Endodermal cell (in vitro differentiated cells): ENCODE results near the gene OLFM4. TPM values are rescaled to one million over a fixed set of nuclear protein-coding genes. Genes with fewer than 3 reads are reported as not detected.

Experiments
- DNase-seq: peaks from one replicate; pipeline ENCODE4 v3.0.0-alpha.2; 2017
- H3K27ac ChIP-seq: 2 replicates; pipeline ENCODE4 v1.5.1; 2013; ENCODE audit warnings: mild to moderate bottlenecking, low read depth, low read length, moderate library complexity
- H3K27me3 ChIP-seq: 2 replicates; pipeline ENCODE4 v1.6.1; 2013; ENCODE audit warnings: mild to moderate bottlenecking, low read length, moderate library complexity; ENCODE audit not compliant: insufficient read depth, control insufficient read depth, poor library complexity, severe bottlenecking
- H3K36me3 ChIP-seq: 2 replicates; pipeline ENCODE4 v1.7.0; 2013; ENCODE audit warnings: mild to moderate bottlenecking, low read length, moderate library complexity; ENCODE audit not compliant: control insufficient read depth, insufficient read depth
- H3K4me1 ChIP-seq: one replicate; pipeline ENCODE4 v1.7.0; 2013; ENCODE audit warnings: low read length; ENCODE audit not compliant: control insufficient read depth, insufficient read depth
- H3K4me3 ChIP-seq: 2 replicates; pipeline ENCODE4 v1.5.1; 2013; ENCODE audit warnings: mild to moderate bottlenecking, low read length, moderate library complexity
- H3K9ac ChIP-seq: 2 replicates; pipeline ENCODE4 v1.6.1; 2013; ENCODE audit warnings: mild to moderate bottlenecking, low read length, moderate library complexity; ENCODE audit not compliant: poor library complexity, severe bottlenecking; ENCODE audit errors: extremely low read depth
- H3K9me3 ChIP-seq: 2 replicates; pipeline ENCODE4 v1.6.1; 2013; ENCODE audit warnings: mild to moderate bottlenecking, low read length, moderate library complexity; ENCODE audit not compliant: control insufficient read depth
- H3K27ac Mint-ChIP-seq: 2 replicates; pipeline ENCODE4 v1.8.0; 2020; ENCODE audit warnings: mixed read lengths
- H3K27me3 Mint-ChIP-seq: 2 replicates; pipeline ENCODE4 v1.8.0; 2021; ENCODE audit warnings: mild to moderate bottlenecking, mixed read lengths; ENCODE audit not compliant: insufficient read depth
- H3K36me3 Mint-ChIP-seq: 2 replicates; pipeline ENCODE4 v1.8.0; 2020; ENCODE audit warnings: low read depth, mixed read lengths
- H3K4me1 Mint-ChIP-seq: 2 replicates; pipeline ENCODE4 v1.8.0; 2020; ENCODE audit warnings: mixed read lengths
- H3K4me3 Mint-ChIP-seq: 2 replicates; pipeline ENCODE4 v1.8.0; 2020; ENCODE audit warnings: mild to moderate bottlenecking, moderate library complexity, mixed read lengths
- H3K9me3 Mint-ChIP-seq: 2 replicates; pipeline ENCODE4 v1.8.0; 2020; ENCODE audit warnings: mild to moderate bottlenecking, mixed read lengths
- WGBS, 2 experiments: methylation state at CpG; one replicate each; pipeline versions ENCODE4 v1.1.5 to v1.1.7; 2013; ENCODE audit warnings: missing lambda C conversion rate in 2 of 2, mixed read lengths in 1 of 2; ENCODE audit not compliant: insufficient coverage in 1 of 2, insufficient read length in 1 of 2; 5-methylcytosine and 5-hydroxymethylcytosine counted together
- total RNA-seq, 2 donors: library from RNA; stranded (reverse); fragmentation: NEBNext Ultra II Directional in 1 of 2; extraction: Animal tissue kit (Norgen Biotek cat#: 25700) in 1 of 2; gene quantifications; 2 replicates in 1 of 2; 3 replicates in 1 of 2; pipeline ENCODE4 v1.2.1, GENCODE V29; 2021
- TF ChIP-seq, protein P1 (sequence below): fragments of 200-600 bp; sonication (generic); conservative IDR thresholded peaks from 2 replicates; pipeline ENCODE4 v1.5.0; 2021; ENCODE audit warnings: antibody characterized with exemption, mild to moderate bottlenecking

Gene OLFM4
- total RNA-seq, 2 donors from 2014 or later: not detected

DNA sequence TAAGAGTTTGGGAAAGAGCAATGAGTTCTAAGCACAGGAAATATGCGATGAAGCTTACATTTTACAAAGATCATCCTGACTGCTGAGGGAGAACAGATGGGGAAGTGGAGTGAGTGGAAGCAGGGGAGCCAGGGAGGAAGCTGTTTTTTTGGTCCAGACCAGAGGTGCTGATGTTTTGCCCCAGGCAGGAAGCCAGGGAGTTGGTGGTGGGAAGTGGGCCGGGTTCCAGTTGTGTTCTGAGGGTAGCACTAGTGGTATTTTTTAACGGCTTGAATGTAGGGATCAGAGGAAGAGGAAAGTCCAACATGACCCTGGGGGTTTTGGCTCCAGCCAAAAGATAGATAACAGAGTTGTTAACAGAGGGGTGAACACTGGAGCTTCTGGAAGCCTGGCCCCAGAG lies 20.7 kb upstream of the OLFM4 start:
- TF ChIP-seq, protein P1, sequence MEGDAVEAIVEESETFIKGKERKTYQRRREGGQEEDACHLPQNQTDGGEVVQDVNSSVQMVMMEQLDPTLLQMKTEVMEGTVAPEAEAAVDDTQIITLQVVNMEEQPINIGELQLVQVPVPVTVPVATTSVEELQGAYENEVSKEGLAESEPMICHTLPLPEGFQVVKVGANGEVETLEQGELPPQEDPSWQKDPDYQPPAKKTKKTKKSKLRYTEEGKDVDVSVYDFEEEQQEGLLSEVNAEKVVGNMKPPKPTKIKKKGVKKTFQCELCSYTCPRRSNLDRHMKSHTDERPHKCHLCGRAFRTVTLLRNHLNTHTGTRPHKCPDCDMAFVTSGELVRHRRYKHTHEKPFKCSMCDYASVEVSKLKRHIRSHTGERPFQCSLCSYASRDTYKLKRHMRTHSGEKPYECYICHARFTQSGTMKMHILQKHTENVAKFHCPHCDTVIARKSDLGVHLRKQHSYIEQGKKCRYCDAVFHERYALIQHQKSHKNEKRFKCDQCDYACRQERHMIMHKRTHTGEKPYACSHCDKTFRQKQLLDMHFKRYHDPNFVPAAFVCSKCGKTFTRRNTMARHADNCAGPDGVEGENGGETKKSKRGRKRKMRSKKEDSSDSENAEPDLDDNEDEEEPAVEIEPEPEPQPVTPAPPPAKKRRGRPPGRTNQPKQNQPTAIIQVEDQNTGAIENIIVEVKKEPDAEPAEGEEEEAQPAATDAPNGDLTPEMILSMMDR: no peak
- Mint-ChIP-seq H3K36me3 (no peaks in the 10 kb centered on the region), H3K27me3 (no peaks in the 10 kb centered on the region), H3K27ac (no peak overlapping the region), H3K9me3 (no peaks in the 10 kb centered on the region), H3K4me3 (no peak overlapping the region), H3K4me1 (peaks cover 2% of the 10 kb centered on the region)
- Histone ChIP-seq H3K9me3 (no peaks in the 10 kb centered on the region), H3K4me1 (no peaks in the 10 kb centered on the region), H3K9ac (no peak overlapping the region), H3K4me3 (no peak overlapping the region), H3K27ac (no peak overlapping the region), H3K36me3 (no peaks in the 10 kb centered on the region), H3K27me3 (no peaks in the 10 kb centered on the region)
- WGBS, 2 experiments: 89 to 94% methylated on average over 2 to 3 of the region's 3 CpGs
- DNase-seq: no peak

DNA sequence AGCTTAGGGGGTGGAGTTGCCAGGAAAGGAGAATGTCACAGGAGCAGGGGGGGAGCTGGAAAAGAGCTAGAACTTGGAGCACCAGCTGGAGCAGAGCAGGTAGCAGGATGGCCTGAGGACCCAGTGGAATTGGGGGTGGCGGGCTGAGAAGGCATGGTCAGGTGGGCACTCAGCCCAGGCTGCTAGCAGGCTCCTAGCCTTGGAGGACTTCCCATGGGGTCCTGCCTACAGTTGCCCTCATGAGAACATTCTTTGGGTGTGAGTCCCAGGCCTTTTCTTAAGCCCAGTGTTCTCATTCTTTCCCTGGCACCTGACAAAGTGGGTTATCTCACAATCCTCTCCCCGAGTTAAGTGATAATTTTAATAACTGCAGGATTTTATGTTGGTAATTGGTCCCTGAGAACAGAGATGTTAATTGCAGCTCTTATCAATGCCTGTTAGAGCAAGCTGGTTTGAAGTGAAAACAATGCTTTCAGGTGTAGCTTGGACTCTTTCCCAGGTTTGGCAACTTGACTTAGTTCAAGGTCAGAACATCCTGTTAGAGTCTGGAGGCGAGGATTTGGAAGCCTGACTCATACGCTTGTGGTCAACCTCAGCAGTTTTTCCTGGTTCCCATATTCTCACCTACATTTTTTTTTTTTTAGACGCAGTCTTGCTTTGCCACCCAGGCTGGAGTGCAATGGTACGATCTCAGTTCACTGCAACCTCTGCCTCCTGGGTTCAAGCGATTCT lies 18.1 kb upstream of the OLFM4 start:
- Mint-ChIP-seq H3K4me3 (no peak overlapping the region), H3K9me3 (no peaks in the 10 kb centered on the region), H3K36me3 (no peaks in the 10 kb centered on the region), H3K4me1 (peaks cover 2% of the 10 kb centered on the region), H3K27ac (no peak overlapping the region), H3K27me3 (peaks cover 5% of the 10 kb centered on the region)
- no peaks in the 10 kb centered on the region for H3K4me1 ChIP-seq
- no peaks in the 10 kb centered on the region for H3K27me3 ChIP-seq
- H3K4me3 ChIP-seq: no peak overlapping the region
- TF ChIP-seq, protein P1: no peak
- no peak for DNase-seq
- H3K9ac ChIP-seq: no peak overlapping the region
- no peaks in the 10 kb centered on the region for H3K9me3 ChIP-seq
- 87 to 91% methylated on average over 6 to 7 of the region's 7 CpGs for WGBS, 2 experiments
- H3K27ac ChIP-seq: no peak overlapping the region
- no peaks in the 10 kb centered on the region for H3K36me3 ChIP-seq

DNA sequence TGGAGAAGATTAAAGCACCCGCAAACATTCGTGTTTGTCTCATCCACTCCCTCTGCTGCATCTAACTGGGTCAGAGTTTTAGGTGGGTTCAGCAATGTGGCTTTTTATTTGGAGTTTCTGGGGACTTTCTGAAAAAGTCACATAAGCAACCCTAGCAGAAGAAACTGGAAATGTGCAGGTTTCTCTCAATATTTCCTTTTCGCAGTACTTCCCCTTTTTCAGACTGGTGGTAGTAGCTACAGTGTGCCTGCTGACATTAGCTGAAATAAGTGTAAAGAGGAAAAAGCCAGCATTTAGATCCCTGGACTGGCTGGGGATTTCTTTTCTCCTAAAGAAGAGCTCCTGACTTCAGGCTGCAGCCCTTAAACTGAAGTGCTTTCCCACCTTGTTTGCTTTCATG lies 15.9 kb upstream of the OLFM4 start:
- no peak for DNase-seq
- Histone ChIP-seq H3K9ac (no peak overlapping the region), H3K4me1 (no peaks in the 10 kb centered on the region), H3K9me3 (peaks cover 8% of the 10 kb centered on the region), H3K27ac (no peak overlapping the region), H3K27me3 (no peaks in the 10 kb centered on the region), H3K4me3 (no peak overlapping the region), H3K36me3 (no peaks in the 10 kb centered on the region)
- peaks cover 2% of the 10 kb centered on the region for H3K4me1 Mint-ChIP-seq
- H3K27ac Mint-ChIP-seq: no peak overlapping the region
- no peaks in the 10 kb centered on the region for H3K36me3 Mint-ChIP-seq
- no peak overlapping the region for H3K4me3 Mint-ChIP-seq
- WGBS, 2 experiments: 88 to 94% methylated on average over 3 of the region's 3 CpGs
- TF ChIP-seq, protein P1: no peak
- H3K9me3 Mint-ChIP-seq: peaks cover 6% of the 10 kb centered on the region
- peaks cover 8% of the 10 kb centered on the region for H3K27me3 Mint-ChIP-seq
